C4-2B (cell line): ENCODE measurements around the gene RNF208.

ENCODE experiments used
- ZFX ChIP-seq: fragments of 450-650 bp; IDR thresholded peaks from 2 replicates; pipeline ENCODE4 v1.6.1; 2017
- TF ChIP-seq, protein P1 (sequence below): fragments of 450-650 bp; conservative IDR thresholded peaks from 2 replicates; pipeline ENCODE4 v1.5.1; 2017; ENCODE audit warnings: mild to moderate bottlenecking

DNA sequence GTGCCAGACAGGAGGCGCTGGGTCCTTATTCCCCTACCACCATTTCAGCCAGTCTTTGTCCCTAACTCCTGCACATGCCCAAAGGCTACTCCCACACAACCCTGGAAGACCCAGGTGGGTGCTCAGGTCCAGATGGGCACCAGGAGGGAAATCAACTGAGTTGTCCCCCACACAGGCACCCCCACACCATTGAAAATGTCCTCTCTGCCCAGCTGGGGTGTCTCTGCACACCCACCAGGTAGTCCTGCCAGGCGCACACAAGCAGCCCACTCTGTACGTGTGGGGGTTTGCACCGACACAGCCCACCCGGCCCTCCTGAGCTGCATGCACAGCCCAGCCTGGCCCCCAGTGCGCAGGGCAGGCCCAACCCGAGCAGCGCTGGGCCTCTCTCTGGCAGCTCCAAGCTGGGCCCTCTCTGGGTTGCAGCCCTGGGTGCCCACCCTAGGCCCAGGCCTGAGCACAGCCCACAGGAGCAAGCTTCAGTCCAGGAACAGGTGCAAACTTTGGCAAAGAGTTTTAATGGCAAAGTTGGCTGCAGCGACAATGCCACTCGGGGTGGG lies 2.2 kb downstream of the RNF208 start:
- TF ChIP-seq, protein P1, sequence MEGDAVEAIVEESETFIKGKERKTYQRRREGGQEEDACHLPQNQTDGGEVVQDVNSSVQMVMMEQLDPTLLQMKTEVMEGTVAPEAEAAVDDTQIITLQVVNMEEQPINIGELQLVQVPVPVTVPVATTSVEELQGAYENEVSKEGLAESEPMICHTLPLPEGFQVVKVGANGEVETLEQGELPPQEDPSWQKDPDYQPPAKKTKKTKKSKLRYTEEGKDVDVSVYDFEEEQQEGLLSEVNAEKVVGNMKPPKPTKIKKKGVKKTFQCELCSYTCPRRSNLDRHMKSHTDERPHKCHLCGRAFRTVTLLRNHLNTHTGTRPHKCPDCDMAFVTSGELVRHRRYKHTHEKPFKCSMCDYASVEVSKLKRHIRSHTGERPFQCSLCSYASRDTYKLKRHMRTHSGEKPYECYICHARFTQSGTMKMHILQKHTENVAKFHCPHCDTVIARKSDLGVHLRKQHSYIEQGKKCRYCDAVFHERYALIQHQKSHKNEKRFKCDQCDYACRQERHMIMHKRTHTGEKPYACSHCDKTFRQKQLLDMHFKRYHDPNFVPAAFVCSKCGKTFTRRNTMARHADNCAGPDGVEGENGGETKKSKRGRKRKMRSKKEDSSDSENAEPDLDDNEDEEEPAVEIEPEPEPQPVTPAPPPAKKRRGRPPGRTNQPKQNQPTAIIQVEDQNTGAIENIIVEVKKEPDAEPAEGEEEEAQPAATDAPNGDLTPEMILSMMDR: no peak
- TF ChIP-seq ZFX: no peak
